ENCODE measurements around the gene NLRP7. TPM values are rescaled to one million over a fixed set of nuclear protein-coding genes. Genes with fewer than 3 reads are reported as not detected.
"Not testable (repeated sequence)": the region's sequence is repeated elsewhere in the genome, so short reads cannot be mapped to it uniquely, and the experiment has no call there.

NLRP7 gene
- total RNA-seq, 4 donors from 2014 or later, result not detected

DNA sequence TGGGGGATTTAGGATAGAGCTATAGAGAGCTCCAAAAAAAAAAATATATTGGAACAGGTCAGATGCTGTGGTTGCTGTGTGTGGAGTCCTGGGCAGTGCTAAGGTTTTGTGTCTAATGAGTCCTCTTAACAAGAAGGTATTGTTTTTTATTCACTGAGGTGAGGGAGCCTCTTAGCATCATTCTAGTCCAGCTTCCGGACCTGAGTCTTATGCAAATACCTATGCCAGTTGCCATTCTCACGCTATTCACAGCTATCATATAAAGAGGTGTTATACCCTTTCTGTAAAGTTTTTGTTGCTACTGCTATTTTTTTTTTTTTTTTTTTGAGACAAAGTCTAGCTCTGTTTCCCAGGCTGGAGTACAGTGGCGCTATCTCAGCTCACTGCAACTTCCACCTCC lies 20.3 kb upstream of the NLRP7 start:
- H3K4me3 ChIP-seq, result no peak overlapping the region
- intact Hi-C loops (cut with DNase I), result no loop called here
- H3K9me3 ChIP-seq, result no peaks in the 10 kb centered on the region
- H3K36me3 ChIP-seq, result peaks cover 0 to 7% (median 0%) of the 10 kb centered on the region in 3 donors
- H3K27ac ChIP-seq, result no peak overlapping the region
- no peak for DNase-seq
- TF ChIP-seq, protein P1, sequence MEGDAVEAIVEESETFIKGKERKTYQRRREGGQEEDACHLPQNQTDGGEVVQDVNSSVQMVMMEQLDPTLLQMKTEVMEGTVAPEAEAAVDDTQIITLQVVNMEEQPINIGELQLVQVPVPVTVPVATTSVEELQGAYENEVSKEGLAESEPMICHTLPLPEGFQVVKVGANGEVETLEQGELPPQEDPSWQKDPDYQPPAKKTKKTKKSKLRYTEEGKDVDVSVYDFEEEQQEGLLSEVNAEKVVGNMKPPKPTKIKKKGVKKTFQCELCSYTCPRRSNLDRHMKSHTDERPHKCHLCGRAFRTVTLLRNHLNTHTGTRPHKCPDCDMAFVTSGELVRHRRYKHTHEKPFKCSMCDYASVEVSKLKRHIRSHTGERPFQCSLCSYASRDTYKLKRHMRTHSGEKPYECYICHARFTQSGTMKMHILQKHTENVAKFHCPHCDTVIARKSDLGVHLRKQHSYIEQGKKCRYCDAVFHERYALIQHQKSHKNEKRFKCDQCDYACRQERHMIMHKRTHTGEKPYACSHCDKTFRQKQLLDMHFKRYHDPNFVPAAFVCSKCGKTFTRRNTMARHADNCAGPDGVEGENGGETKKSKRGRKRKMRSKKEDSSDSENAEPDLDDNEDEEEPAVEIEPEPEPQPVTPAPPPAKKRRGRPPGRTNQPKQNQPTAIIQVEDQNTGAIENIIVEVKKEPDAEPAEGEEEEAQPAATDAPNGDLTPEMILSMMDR (IDR thresholded peaks at IDR 0.05), result no peak
- TF ChIP-seq POLR2A (IDR thresholded peaks at IDR 0.05), result no peak
- 77 to 88% methylated on average over 3 of the region's 3 CpGs for WGBS, 2 donors
- no peaks in the 10 kb centered on the region for H3K4me1 ChIP-seq
- H3K27me3 ChIP-seq, result no peaks in the 10 kb centered on the region

DNA sequence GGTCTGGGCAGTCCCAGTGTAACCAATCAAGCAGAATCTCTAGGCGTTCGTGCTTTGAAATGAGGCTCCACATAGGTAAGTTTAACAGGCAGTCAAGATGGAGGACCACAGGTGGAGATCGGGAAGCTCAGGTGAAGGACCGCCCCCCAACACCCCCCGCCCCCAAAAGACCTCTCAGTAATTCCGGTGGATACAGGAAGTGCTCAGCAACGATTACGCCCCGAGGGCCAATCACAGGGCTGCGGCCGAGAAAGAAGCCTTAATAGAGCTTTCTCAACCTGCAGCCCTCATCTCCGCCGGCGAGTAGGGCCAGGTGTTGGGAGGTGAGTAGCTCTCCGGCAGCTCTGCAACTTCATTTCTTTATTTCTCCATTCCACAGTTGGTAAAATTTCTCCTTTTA lies 17.7 kb upstream of the NLRP7 start:
- not testable (repeated sequence) for H3K4me1 ChIP-seq
- WGBS, 2 donors, result 91 to 95% methylated on average over 4 to 7 of the region's 15 CpGs

DNA sequence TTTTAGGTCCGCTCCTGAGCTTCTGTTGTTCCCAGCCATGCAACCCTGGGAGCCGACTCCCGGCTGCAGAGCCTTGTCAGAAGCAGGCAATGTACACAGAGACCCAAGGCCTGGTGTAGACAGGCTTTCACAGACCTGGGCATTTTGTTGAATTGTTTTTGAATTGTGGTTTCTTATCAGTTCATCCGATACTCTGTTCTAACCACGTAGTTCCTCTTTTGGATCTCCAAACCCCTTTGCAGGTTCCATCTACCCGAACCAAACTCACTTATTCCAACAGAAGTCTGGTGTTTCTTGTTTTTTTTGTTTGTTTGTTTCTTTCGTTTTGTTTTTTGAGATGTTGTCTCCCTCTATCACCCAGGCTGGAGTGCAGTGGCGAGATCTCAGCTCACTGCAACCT lies 12.5 kb upstream of the NLRP7 start:
- Histone ChIP-seq H3K4me3 (no peak overlapping the region), H3K9me3 (no peaks in the 10 kb centered on the region), H3K4me1 (no peaks in the 10 kb centered on the region), H3K27me3 (peaks cover 0 to 6% (median 0%) of the 10 kb centered on the region in 4 donors), H3K36me3 (no peaks in the 10 kb centered on the region), H3K27ac (no peak overlapping the region)
- intact Hi-C loops (cut with DNase I), result no loop called here
- no peak for DNase-seq
- WGBS, 2 donors, result 52 to 55% methylated on average over 6 to 8 of the region's 8 CpGs
- TF ChIP-seq, protein P1 (IDR thresholded peaks at IDR 0.05), result no peak
- TF ChIP-seq POLR2A (IDR thresholded peaks at IDR 0.05), result no peak

More for the DNA sequence above, 17.7 kb upstream of the NLRP7 start:
- H3K27ac ChIP-seq; H3K4me3 ChIP-seq; H3K9me3 ChIP-seq; DNase-seq; H3K27me3 ChIP-seq; intact Hi-C loops (cut with DNase I); H3K36me3 ChIP-seq: not testable (repeated sequence)

DNA sequence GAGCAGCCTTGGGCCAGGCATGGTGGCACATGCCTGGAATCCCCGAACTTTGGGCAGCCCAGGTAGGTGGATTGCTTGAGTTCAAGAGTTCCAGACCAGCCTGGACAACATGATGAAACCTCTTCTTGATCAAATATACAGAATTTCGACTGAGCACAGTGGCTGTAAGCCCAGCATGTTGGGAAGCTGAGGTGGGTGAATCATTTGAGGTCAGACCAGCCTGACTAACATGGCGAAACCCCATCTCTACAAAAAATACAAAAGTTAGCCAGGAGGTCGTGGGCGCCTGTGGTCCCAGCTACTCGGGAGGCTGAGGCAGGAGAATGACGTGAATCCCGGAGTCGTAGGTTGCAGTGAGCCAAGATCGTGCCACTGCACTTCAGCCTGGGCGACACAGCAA lies 8.0 kb upstream of the NLRP7 start:
- H3K4me3 ChIP-seq, result no peak overlapping the region
- no peaks in the 10 kb centered on the region for H3K4me1 ChIP-seq
- DNase-seq, result no peak
- 68 to 79% methylated on average over 4 to 6 of the region's 11 CpGs for WGBS, 2 donors
- no peaks in the 10 kb centered on the region for H3K36me3 ChIP-seq
- TF ChIP-seq POLR2A (IDR thresholded peaks at IDR 0.05), result no peak
- TF ChIP-seq, protein P1 (IDR thresholded peaks at IDR 0.05), result no peak
- intact Hi-C loops (cut with DNase I), result no loop called here
- peaks cover 0 to 10% (median 0%) of the 10 kb centered on the region in 4 donors for H3K27me3 ChIP-seq
- no peak overlapping the region for H3K27ac ChIP-seq
- H3K9me3 ChIP-seq, result no peaks in the 10 kb centered on the region

DNA sequence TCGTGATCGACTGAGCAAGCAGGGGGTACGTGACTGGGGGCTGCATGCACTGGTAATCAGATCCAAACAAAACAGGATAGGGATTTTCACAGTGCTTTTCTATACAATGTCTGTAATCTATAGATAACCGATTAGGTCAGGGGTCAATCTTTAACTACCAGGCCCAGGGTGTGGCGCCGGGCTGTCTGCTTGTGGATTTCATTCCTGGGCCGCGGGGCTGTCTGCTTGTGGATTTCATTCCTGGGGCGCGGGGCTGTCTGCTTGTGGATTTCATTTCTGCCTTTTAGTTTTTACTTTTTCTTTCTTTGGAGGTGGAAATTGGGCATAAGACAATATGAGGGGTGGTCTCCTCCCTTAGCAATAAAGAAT lies 6.0 kb upstream of the NLRP7 start:
- intact Hi-C loops (cut with DNase I); DNase-seq; H3K4me1 ChIP-seq; H3K27ac ChIP-seq; H3K4me3 ChIP-seq; H3K36me3 ChIP-seq; H3K9me3 ChIP-seq: not testable (repeated sequence)
- WGBS, 2 donors, result 65 to 83% methylated on average over 6 to 10 of the region's 10 CpGs
- H3K27me3 ChIP-seq, result peaks cover 0 to 16% (median 0%) of the 10 kb centered on the region in 4 donors

DNA sequence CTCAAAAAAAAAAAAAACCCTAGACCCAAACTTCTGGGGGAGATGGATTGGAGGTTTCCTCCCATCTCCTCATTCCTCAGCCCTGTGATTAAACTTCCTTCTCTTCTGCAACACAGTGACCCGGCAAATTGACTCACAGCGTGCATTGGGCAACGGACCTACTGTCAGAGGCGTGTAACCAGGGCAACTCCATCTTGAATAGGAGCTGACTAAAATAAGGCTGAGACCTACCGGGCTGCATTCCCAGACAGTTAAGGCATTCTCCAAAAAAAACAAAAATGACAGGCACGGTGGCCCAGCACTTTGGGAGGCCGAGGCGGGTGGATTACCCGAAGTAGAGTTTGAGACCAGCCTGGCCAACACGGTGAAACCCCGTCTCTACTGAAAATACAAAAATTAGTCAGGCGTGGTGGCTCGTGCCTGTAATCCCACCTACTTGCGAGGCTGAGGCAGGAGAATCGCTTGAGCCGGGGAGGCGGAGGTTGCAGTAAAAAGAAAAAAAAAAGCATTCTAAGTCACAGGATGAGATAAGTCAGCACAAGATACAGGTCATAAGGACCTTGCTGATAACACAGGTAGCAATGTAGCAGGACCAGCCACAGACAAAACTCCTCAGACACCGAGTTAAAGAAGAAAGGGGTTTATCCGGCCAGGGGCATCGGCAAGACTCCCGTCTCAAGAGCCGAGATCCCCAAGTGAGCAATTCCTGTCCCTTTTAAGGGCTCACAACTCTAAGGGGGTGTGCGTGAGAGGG lies 5.4 kb upstream of the NLRP7 start:
- Histone ChIP-seq H3K4me3 (no peak overlapping the region), H3K4me1 (no peaks in the 10 kb centered on the region), H3K27ac (no peak overlapping the region), H3K9me3 (no peaks in the 10 kb centered on the region), H3K27me3 (peaks cover 0 to 16% (median 0%) of the 10 kb centered on the region in 4 donors), H3K36me3 (no peaks in the 10 kb centered on the region)
- no peak for TF ChIP-seq POLR2A (IDR thresholded peaks at IDR 0.05)
- TF ChIP-seq, protein P1 (IDR thresholded peaks at IDR 0.05), result no peak
- WGBS, 2 donors, result 68 to 69% methylated on average over 22 to 23 of the region's 23 CpGs
- intact Hi-C loops (cut with DNase I), result no loop called here
- DNase-seq, result no peak

DNA sequence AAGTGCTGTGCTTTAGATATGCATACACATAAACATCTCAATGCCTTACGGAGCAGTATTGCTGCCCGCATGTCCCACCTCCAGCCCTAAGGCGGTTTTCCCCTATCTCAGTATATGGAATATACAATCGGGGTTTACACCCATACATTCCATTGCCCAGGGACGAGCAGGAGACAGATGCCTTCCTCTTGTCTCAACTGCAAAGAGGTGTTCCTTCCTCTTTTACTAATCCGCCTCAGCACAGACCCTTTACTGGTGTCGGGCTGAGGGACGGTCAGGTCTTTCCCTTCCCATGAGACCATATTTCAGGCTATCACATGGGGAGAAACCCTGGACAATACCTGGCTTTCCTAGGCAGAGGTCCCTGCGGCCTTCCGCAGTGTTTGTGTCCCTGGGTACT lies 3.2 kb upstream of the NLRP7 start:
- DNase-seq; H3K4me3 ChIP-seq; H3K4me1 ChIP-seq; H3K36me3 ChIP-seq; intact Hi-C loops (cut with DNase I); H3K27ac ChIP-seq; H3K9me3 ChIP-seq: not testable (repeated sequence)
- H3K27me3 ChIP-seq, result peaks cover 0 to 16% (median 0%) of the 10 kb centered on the region in 4 donors
- WGBS, 2 donors, result 53 to 67% methylated on average over 10 of the region's 10 CpGs

All from esophagus squamous epithelium (tissue), 5 donors.